HG02571 (cell line): Measurements from ENCODE around the gene OR4K14.
"Not testable (repeated sequence)": the region's sequence is repeated elsewhere in the genome, so short reads cannot be mapped to it uniquely, and the experiment has no call there.

Source experiments
- ATAC-seq: cut with Tn5 transposase; IDR thresholded peaks from one replicate; pipeline ENCODE4 v1.9.1; 2021; ENCODE audit warnings: mild to moderate bottlenecking, moderate library complexity; ENCODE audit not compliant: unreplicated experiment

Gene OR4K14

GRCh38 chr14:20019257-20019865, at the start of gene OR4K14:
OR4K14 (minus strand) TSS chr14:20019307; CDS start chr14:20015193, 4,114 bp downstream.
- no peak for ATAC-seq

- ATAC-seq, result no peak
Observed at GRCh38 chr14:20059745-20060144, 40.6 kb upstream of the OR4K14 start, which contains the start of gene OR4L1. OR4L1 (plus strand) TSS chr14:20060045; CDS start chr14:20060045, 0 bp downstream.

GRCh38 chr14:20048202-20048601, 29.1 kb upstream of the OR4K14 start:
- no peak for ATAC-seq

GRCh38 chr14:20044243-20044642, 25.1 kb upstream of the OR4K14 start:
- ATAC-seq, result no peak

GRCh38 chr14:20035938-20036337, 16.8 kb upstream of the OR4K14 start, which contains the start of gene OR4K13:
OR4K13 (minus strand) TSS chr14:20036038; CDS start chr14:20034758, 1,280 bp downstream.
- ATAC-seq, result no peak

GRCh38 chr14:20035449-20035848, 16.3 kb upstream of the OR4K14 start:
- no peak for ATAC-seq

GRCh38 chr14:20031058-20031457, 12.0 kb upstream of the OR4K14 start:
- ATAC-seq, result no peak

GRCh38 chr14:20008156-20008555, 11.0 kb downstream of the OR4K14 start:
- ATAC-seq, result no peak

- no peak for ATAC-seq
Observed at GRCh38 chr14:20002319-20002718, 16.8 kb downstream of the OR4K14 start.

- ATAC-seq, result no peak
Observed at GRCh38 chr14:20001863-20002262, 17.2 kb downstream of the OR4K14 start, which contains the start of gene OR4Q2. OR4Q2 (plus strand) TSS chr14:20002163.

GRCh38 chr14:19993438-19993837, 25.7 kb downstream of the OR4K14 start:
- no peak for ATAC-seq

GRCh38 chr14:19975291-19975690, 43.8 kb downstream of the OR4K14 start, which contains the start of gene OR4K15:
OR4K15 (plus strand) TSS chr14:19975591; CDS start chr14:19975591, 0 bp downstream.
- ATAC-seq, result no peak

- ATAC-seq, result no peak
Observed at GRCh38 chr14:19974844-19975243, 44.3 kb downstream of the OR4K14 start.

- ATAC-seq, result not testable (repeated sequence)
Observed at GRCh38 chr14:19969735-19970134, 49.4 kb downstream of the OR4K14 start.
